Neural cell (in vitro differentiated cells): ENCODE results near the gene ERC2.
A peak's percentile ranks its signal among the peaks of the same experiment; 100 is the strongest.

Experiments
- EP300 ChIP-seq: fragments of 450-650 bp; conservative IDR thresholded peaks from 2 replicates; pipeline ENCODE4 v1.6.1; 2014; ENCODE audit warnings: antibody characterized with exemption, mild to moderate bottlenecking, moderate library complexity; ENCODE audit not compliant: poor library complexity, severe bottlenecking
- MXI1 ChIP-seq: fragments of 450-650 bp; conservative IDR thresholded peaks from 2 replicates; pipeline ENCODE4 v1.6.1; 2014; ENCODE audit warnings: antibody characterized with exemption, mild to moderate bottlenecking; ENCODE audit not compliant: poor library complexity, severe bottlenecking
- POLR2AphosphoS5 ChIP-seq: IDR thresholded peaks from 2 replicates; pipeline ENCODE4 v1.6.1; 2012
- TF ChIP-seq, protein P1 (sequence below): fragments of 450-650 bp; IDR thresholded peaks from 2 replicates; pipeline ENCODE4 v1.5.1; 2014; ENCODE audit warnings: antibody characterized with exemption, mild to moderate bottlenecking, moderate library complexity; ENCODE audit not compliant: poor library complexity, severe bottlenecking

DNA sequence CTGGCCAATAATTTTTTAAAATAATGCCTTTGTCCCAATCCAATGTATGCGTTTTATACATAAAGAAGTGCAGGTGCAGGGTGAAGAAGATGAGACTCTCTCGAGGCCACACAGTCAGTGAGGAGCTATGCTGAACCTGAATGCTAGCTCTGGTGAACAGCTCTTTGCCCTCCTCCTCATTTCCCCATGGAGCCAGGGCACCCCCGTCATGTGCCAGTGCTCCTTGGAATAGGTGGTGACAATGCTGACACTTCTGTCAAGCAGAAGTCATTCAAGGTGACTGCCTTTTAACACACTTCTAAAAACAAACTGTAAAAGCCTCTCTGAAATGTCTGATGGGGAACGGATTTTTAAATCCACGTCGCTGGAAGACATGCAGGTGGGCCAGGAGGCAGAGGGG is 818.7 kb downstream of the ERC2 start:
- TF ChIP-seq EP300, result no peak
- TF ChIP-seq, protein P1, sequence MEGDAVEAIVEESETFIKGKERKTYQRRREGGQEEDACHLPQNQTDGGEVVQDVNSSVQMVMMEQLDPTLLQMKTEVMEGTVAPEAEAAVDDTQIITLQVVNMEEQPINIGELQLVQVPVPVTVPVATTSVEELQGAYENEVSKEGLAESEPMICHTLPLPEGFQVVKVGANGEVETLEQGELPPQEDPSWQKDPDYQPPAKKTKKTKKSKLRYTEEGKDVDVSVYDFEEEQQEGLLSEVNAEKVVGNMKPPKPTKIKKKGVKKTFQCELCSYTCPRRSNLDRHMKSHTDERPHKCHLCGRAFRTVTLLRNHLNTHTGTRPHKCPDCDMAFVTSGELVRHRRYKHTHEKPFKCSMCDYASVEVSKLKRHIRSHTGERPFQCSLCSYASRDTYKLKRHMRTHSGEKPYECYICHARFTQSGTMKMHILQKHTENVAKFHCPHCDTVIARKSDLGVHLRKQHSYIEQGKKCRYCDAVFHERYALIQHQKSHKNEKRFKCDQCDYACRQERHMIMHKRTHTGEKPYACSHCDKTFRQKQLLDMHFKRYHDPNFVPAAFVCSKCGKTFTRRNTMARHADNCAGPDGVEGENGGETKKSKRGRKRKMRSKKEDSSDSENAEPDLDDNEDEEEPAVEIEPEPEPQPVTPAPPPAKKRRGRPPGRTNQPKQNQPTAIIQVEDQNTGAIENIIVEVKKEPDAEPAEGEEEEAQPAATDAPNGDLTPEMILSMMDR, result no peak
- TF ChIP-seq MXI1, result no peak
- peak; percentile 23 for TF ChIP-seq POLR2AphosphoS5
